Measurements from ENCODE around the gene SCAI. TPM values are rescaled to one million over a fixed set of nuclear protein-coding genes. Genes with fewer than 3 reads are reported as not detected.
"Not testable (repeated sequence)": the region's sequence is repeated elsewhere in the genome, so short reads cannot be mapped to it uniquely, and the experiment has no call there.

Gene SCAI
- total RNA-seq, result 1 to 10 TPM; 7.2 to 7.7 TPM
- long read RNA-seq, result 0 reads

DNA sequence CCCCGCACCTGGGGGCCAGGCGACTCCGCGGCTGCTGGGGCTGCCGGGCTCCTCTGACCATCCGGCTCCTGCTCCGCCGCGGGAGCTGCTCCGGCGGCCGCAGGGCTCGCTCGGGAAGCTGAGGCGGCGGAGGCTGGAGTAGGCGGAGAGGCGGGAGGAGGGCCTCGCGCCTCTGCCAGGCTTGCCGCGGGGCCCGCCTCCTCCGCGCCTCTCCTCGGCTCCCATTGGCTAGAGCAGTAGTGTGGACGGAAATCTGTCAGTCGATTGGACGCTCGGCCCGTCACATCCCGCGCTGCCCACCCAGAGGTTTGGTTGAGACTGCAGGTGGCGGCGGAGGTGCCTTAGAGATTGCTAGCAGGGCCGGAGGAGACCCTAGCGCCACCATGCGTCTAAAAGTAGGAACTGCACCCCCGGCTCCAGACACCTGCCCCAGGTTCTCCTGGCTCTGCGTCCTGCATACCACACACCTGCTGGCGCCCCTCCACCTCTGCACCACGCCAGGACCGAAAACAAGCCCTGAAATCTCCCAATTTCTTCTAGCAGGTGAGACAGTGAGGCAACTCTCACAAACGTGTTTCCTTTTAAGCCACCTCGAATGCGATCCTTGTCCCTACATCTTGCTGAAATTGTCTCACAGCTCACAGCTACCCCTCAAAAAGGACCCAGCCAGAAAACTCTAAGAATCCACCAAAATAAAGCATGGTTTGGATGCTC is at the start of gene SCAI:
TSS of gene SCAI (minus strand) at position 152 of the 714 bp plus-strand sequence. CDS start at position 61, 91 bp downstream.
- DNase-seq, result peak; percentile 99
- ATAC-seq, result peak; percentile 99
- intact Hi-C loops (cut with DNase I, micrococcal nuclease), result loop anchor here in 1 of 2 donors (10.0 kb wide), 2 partner anchors 199 to 279 kb away; partner anchors contain the start of genes ARPC5L, GOLGA1 and RPL35

GRCh38 chr9:125190361-125190801 is 47.1 kb upstream of the SCAI start:
- intact Hi-C loops (cut with DNase I, micrococcal nuclease), result no loop called here
- ATAC-seq (no peak), DNase-seq (peak in 1 of 2 donors; percentile 20)

- ATAC-seq (peak; percentile 97), DNase-seq (peak; percentile 98 to 99)
- intact Hi-C loops (cut with DNase I, micrococcal nuclease), result no loop called here
These were observed 46.3 kb upstream of the SCAI start, which contains the start of gene PPP6C for GRCh38 chr9:125189361-125190289. TSS of gene PPP6C (minus strand) at chr9:125189803. CDS start at chr9:125189718, 85 bp downstream.

DNA sequence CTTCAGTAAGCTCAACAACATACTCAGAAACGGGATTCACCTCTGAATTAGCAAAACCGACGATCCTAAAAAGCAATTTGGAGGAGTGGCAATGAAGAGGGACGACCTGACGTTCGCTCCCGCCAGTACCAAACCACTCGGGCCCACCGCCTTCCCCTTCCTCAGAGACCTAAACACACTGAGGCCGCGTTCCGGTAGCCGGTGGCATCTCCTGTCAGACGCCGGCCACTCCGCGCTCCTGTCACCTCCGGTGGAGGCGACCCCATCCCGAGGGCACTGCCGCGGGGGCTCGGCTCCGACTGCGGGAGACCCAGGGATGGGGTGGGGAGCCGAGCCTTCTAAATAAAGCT is 45.7 kb upstream of the SCAI start:
- DNase-seq (peak; percentile 35 to 58), ATAC-seq (peak; percentile 35)
- intact Hi-C loops (cut with DNase I, micrococcal nuclease), result no loop called here

DNA sequence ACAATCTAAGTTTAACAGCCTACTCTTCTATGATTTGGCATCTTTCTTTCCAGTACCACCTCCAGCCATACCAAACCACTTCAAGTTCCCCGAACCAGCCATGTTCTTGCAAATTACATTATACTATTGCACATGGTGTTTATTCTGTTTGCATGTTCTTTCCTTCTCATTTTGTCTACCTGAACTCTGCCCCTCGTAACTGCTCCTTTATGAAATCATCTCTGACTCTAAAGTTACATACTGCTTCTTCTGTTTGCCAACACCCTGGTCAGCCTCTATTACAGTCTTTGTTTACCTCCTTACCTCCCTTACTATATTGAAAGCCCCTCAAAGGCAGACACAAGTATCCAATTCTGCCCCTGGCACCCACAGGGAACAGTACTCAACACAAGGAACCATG is 40.2 kb upstream of the SCAI start:
- DNase-seq (no peak), ATAC-seq (peak; percentile 94)
- intact Hi-C loops (cut with DNase I, micrococcal nuclease), result no loop called here

- intact Hi-C loops (cut with DNase I, micrococcal nuclease), result no loop called here
- peak; percentile 58 for ATAC-seq
These were observed 39.7 kb upstream of the SCAI start for GRCh38 chr9:125183054-125183453.

DNA sequence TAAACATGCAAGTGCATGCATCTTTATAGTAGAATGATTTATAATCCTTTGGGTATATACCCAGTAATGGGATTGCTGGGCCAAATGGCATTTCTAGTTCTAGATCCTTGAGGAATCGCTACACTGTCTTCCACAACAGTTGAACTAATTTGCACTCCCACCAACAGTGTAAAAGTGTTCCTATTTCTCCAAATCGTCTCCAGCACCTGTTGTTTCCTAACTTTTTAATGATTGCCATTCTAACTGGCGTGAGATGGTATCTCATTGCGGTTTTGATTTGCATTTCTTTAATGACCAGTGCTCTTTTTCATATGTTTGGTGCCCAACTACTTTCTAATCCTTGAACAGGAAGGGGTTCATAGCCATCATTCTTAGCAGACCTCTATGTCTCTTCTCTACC is 38.4 kb upstream of the SCAI start:
- DNase-seq; intact Hi-C loops (cut with DNase I, micrococcal nuclease); ATAC-seq: not testable (repeated sequence)

More at GRCh38 chr9:125183054-125183453, 39.7 kb upstream of the SCAI start:
- DNase-seq, result no peak

- intact Hi-C loops (cut with DNase I, micrococcal nuclease), result no loop called here
- ATAC-seq (no peak), DNase-seq (no peak)
These were observed 37.5 kb upstream of the SCAI start for GRCh38 chr9:125180876-125181275.

- intact Hi-C loops (cut with DNase I, micrococcal nuclease); ATAC-seq; DNase-seq: not testable (repeated sequence)
These were observed 36.4 kb upstream of the SCAI start for GRCh38 chr9:125179776-125180175.

GRCh38 chr9:125177888-125178287 is 34.6 kb upstream of the SCAI start:
- no peak for DNase-seq
- ATAC-seq, result peak; percentile 81
- intact Hi-C loops (cut with DNase I, micrococcal nuclease), result no loop called here

- intact Hi-C loops (cut with DNase I, micrococcal nuclease), result no loop called here
- ATAC-seq (no peak), DNase-seq (no peak)
These were observed 33.3 kb upstream of the SCAI start for GRCh38 chr9:125176636-125177035.

DNA sequence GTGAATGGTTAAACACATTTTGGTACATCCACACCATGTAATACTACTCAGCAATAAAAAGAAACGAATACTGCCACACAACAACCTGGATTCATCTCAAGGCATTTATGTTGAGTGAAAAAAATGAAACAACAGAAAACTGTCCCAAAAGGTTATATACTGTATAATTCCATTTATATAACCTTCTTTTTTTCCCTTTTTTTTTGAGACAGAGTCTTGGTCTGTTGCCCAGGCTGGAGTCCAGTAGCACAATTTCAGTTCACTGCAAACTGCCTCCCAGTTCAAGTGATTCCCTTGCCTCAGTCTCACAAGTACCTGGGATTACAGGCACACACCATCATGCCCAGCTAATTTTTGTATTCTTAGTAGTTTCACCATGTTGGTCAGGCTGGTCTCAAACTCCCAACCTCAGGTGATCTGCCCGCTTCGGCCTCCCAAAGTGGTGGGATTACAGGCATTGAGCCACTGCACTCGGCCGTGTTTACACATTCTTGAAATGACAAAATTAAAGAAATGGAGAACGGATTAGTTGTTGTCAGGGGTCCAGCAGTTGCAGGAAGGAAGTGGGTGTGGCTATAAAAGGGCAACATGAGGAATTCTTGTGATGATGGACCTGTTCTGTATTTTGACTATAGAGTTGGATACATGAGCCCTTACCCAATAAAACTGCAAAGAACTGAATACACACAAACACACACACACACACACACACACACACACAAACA is 28.9 kb upstream of the SCAI start:
- intact Hi-C loops (cut with DNase I, micrococcal nuclease), result no loop called here
- DNase-seq, result no peak
- ATAC-seq, result no peak

DNA sequence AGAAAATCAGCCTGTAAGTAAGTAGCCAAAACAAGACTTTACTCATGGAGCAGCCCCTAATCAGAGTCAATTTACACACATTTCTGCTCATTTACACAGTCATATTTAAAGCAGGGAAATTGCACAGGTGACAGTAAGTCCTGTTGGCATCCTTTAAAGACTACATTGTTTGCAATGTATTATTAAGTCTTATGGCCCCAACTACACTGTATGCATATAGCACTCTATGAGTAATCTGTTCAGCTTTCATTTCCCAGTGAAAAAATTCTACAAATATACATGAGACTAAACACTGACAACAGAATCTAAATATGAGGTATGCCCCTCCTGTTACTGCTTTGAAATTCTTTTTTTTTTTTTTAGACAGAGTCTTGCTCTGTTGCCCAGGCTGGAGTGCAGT is 26.6 kb upstream of the SCAI start:
- intact Hi-C loops (cut with DNase I, micrococcal nuclease), result no loop called here
- DNase-seq (no peak), ATAC-seq (no peak)

DNA sequence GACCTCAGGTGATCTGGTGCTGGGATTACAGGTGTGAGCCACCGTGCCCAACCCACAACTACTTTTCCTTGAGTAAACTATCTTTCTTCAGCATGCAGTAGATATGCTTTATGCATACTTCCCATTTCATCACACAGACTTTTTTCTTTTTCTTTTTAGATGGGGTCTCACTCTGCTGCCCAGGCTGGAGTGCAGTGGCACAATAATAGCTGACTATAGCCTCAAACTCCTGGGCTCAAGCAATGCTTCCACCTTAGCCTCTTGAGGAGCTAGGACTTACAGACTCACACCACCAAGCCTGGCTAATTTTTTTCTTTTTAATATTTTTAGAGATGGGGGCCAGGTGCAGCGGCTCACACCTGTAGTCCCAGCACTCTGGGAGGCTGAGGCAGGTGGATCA is 23.4 kb upstream of the SCAI start:
- DNase-seq (no peak), ATAC-seq (no peak)
- intact Hi-C loops (cut with DNase I, micrococcal nuclease), result no loop called here

GRCh38 chr9:125162891-125163290 is 19.6 kb upstream of the SCAI start:
- intact Hi-C loops (cut with DNase I, micrococcal nuclease); DNase-seq; ATAC-seq: not testable (repeated sequence)

- no peak for DNase-seq
- intact Hi-C loops (cut with DNase I, micrococcal nuclease), result no loop called here
- ATAC-seq, result peak; percentile 17
These were observed 18.1 kb upstream of the SCAI start for GRCh38 chr9:125161284-125161918.

DNA sequence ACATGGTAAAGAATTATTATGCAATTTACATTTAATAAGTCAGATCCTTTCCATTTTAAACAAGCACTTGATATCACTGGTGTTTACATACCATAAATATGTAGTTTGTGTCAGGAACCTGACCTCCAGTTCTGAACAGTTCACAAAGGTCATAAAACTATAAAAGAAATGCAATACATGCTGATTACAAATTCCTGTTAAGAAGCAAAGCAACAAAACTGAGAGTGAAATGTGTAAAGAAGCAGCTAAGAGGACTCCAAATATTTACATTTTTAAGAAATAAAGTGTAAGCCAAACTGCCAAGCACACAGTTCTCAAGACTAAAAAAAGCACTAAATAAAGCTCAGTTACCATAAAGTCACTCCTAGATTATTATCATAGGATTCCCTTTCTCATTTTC is 17.4 kb upstream of the SCAI start:
- intact Hi-C loops (cut with DNase I, micrococcal nuclease), result no loop called here
- peak; percentile 81 for ATAC-seq
- DNase-seq, result no peak

GRCh38 chr9:125156551-125156950 is 13.2 kb upstream of the SCAI start:
- no peak for ATAC-seq
- intact Hi-C loops (cut with DNase I, micrococcal nuclease), result no loop called here

More at GRCh38 chr9:125156551-125156950, 13.2 kb upstream of the SCAI start:
- DNase-seq, result no peak
